ENCODE results near the gene GNPNAT1. TPM values are rescaled to one million over a fixed set of nuclear protein-coding genes. Genes with fewer than 3 reads are reported as not detected.
"Not testable (repeated sequence)": the region's sequence is repeated elsewhere in the genome, so short reads cannot be mapped to it uniquely, and the experiment has no call there.

The GNPNAT1 gene
- total and polyA plus RNA-seq, 9 of the 15 experiments (the other 6 are each of a cell fraction or from before 2014, with no cell fraction given), result 15.8 to 27.7 (median 25.3) TPM

DNA sequence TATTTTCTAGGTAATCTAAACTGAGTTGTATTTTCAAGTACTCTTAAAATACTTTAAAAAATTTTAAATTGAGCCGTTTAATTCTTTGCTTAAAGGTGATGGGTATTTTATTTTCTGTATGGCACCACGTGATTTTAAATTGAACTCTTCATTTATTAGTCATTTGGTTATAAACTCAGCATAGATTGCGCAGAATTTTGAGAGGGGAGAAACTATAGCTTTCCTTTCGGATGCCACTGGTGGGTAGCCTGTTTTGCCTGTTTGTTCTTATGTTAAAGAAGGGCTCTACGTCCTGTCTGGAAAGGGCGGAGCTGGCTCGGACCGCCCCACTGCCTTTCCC lies 61.9 kb downstream of the GNPNAT1 start:
- peaks cover 0 to 12% of the 10 kb centered on the region in 2 experiments; a peak in 3 of 5 replicates for H3K4me1 ChIP-seq (replicated peaks in 1 of 2; ENCODE audit: control insufficient read depth in 2 of 2, insufficient read depth in 2 of 2, low read length in 2 of 2)
- no peak for ATAC-seq
- H3K27me3 ChIP-seq (ENCODE audit: control insufficient read depth in 2 of 2, insufficient read depth in 2 of 2, low read length in 2 of 2), result no peaks in the 10 kb centered on the region
- WGBS (ENCODE audit: insufficient coverage, low coverage, missing lambda C conversion rate), result 3% methylated on average over 8 of the region's 8 CpGs
- H3K9me1 ChIP-seq (ENCODE audit: control insufficient read depth, insufficient read depth, low read length), result no peaks in the 10 kb centered on the region
- H4K20me1 ChIP-seq (replicated peaks; ENCODE audit: control insufficient read depth, insufficient read depth, low read length), result no peaks in the 10 kb centered on the region
- intact Hi-C loops (cut with micrococcal nuclease) (no loop called here), in situ Hi-C loops (cut with MboI) (no loop called here)
- H3K9me3 ChIP-seq (replicated peaks; ENCODE audit: control insufficient read depth, insufficient read depth, low read depth, low read length), result no peaks in the 10 kb centered on the region
- H3K36me3 ChIP-seq (ENCODE audit: control insufficient read depth, insufficient read depth, low read length), result peaks cover 51% of the 10 kb centered on the region; the same call in 1 of the 3 replicates
- DNase-seq (ENCODE audit: extremely low read depth in 1 of 4, low spot score in 3 of 4), result no peak
- peaks cover 41% of the 10 kb centered on the region for H3K79me2 ChIP-seq (ENCODE audit: control insufficient read depth, insufficient read depth, low read length)
- 0 out of 2 replicates have a peak overlapping the region, but pooled peaks have one; percentile 21 for H3K4me2 ChIP-seq (ENCODE audit: insufficient read depth, low read length)
- H3K9ac ChIP-seq (ENCODE audit: insufficient read depth in 1 of 2, low read depth in 2 of 2, low read length in 2 of 2), result no peak overlapping the region
- CTCF ChIA-PET (ENCODE audit: low intra/inter-chr PET ratio), result no interaction called here
- H3K4me3 ChIP-seq, result peak overlapping the region; percentile 99; the same call in 1 of the 2 replicates
- FAIRE-seq, result no peak
- BruUV-seq (replicated peaks), result no TSS peak
- peak overlapping the region; percentile 20; the same call in 1 of the 3 replicates for H3K27ac ChIP-seq (ENCODE audit: extremely low read depth, low read depth, low read length)
- POLR2A ChIA-PET, result interaction anchor here (0.9 to 2.2 kb wide), 5 partner anchors 10 to 178 kb away, joined by 3 to 8 read pairs (median 4); partner anchors contain the start of genes GPR137C and TXNDC16
- 0 out of 2 replicates have a peak overlapping the region, but pooled peaks have one; percentile 44 for H2AFZ ChIP-seq (ENCODE audit: low read depth, low read length)
- 0 out of 2 replicates have a peak, but pooled peaks have one; percentile 21 for TF ChIP-seq POLR2H (tag; IDR thresholded peaks at IDR 0.05; ENCODE audit: low read depth)
- TF ChIP-seq, protein P1, sequence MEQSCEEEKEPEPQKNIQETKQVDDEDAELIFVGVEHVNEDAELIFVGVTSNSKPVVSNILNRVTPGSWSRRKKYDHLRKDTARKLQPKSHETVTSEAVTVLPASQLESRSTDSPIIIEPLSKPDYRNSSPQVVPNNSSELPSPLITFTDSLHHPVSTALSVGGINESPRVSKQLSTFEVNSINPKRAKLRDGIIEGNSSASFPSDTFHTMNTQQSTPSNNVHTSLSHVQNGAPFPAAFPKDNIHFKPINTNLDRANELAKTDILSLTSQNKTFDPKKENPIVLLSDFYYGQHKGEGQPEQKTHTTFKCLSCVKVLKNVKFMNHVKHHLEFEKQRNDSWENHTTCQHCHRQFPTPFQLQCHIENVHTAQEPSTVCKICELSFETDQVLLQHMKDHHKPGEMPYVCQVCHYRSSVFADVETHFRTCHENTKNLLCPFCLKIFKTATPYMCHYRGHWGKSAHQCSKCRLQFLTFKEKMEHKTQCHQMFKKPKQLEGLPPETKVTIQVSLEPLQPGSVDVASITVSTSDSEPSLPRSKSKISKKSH (CRISPR knock-in tag; IDR thresholded peaks at IDR 0.05), result no peak
- TF ChIP-seq, protein P2, sequence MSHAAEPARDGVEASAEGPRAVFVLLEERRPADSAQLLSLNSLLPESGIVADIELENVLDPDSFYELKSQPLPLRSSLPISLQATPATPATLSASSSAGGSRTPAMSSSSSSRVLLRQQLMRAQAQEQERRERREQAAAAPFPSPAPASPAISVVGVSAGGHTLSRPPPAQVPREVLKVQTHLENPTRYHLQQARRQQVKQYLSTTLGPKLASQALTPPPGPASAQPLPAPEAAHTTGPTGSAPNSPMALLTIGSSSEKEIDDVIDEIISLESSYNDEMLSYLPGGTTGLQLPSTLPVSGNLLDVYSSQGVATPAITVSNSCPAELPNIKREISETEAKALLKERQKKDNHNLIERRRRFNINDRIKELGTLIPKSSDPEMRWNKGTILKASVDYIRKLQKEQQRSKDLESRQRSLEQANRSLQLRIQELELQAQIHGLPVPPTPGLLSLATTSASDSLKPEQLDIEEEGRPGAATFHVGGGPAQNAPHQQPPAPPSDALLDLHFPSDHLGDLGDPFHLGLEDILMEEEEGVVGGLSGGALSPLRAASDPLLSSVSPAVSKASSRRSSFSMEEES (CRISPR knock-in tag; IDR thresholded peaks at IDR 0.05), result peak; percentile 16; the same call in 1 of the 2 replicates

DNA sequence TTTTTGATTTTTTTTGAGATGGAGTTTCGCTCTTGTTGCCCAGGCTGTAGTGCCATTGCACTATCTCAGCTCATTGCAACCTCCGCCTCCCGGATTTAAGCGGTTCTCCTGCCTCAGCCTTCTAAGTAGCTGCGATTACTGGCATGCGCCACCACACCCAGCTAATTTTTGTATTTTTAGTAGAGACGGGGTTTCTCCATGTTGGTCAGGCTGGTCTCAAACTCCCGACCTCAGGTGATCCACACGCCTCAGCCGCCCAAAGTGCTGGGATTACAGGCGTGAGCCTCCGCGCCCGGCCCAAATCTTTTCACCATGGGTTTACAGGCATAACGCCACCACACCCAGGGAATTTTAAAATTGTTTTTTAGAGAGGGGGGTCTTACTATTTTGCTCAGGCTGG lies 62.4 kb downstream of the GNPNAT1 start:
- WGBS (ENCODE audit: insufficient coverage, low coverage, missing lambda C conversion rate), result 83% methylated on average over 14 of the region's 15 CpGs
- H3K27ac ChIP-seq (ENCODE audit: extremely low read depth, low read depth, low read length); FAIRE-seq; H3K27me3 ChIP-seq (ENCODE audit: control insufficient read depth in 2 of 2, insufficient read depth in 2 of 2, low read length in 2 of 2); in situ Hi-C loops (cut with MboI); intact Hi-C loops (cut with micrococcal nuclease); DNase-seq (ENCODE audit: extremely low read depth in 1 of 4, low spot score in 3 of 4); H3K4me3 ChIP-seq; CTCF ChIA-PET (ENCODE audit: low intra/inter-chr PET ratio); ATAC-seq; H3K9me1 ChIP-seq (ENCODE audit: control insufficient read depth, insufficient read depth, low read length); H3K9ac ChIP-seq (ENCODE audit: insufficient read depth in 1 of 2, low read depth in 2 of 2, low read length in 2 of 2); H3K4me2 ChIP-seq (ENCODE audit: insufficient read depth, low read length); BruUV-seq (replicated peaks); H4K20me1 ChIP-seq (replicated peaks; ENCODE audit: control insufficient read depth, insufficient read depth, low read length); H2AFZ ChIP-seq (ENCODE audit: low read depth, low read length); H3K9me3 ChIP-seq (replicated peaks; ENCODE audit: control insufficient read depth, insufficient read depth, low read depth, low read length): not testable (repeated sequence)
- POLR2A ChIA-PET, result interaction anchor here (1.3 to 2.2 kb wide), 4 partner anchors 9 to 177 kb away, joined by 3 to 8 read pairs (median 4); partner anchors contain the start of genes GPR137C and TXNDC16
- peaks cover 0 to 12% of the 10 kb centered on the region in 2 experiments; a peak in 3 of 5 replicates for H3K4me1 ChIP-seq (replicated peaks in 1 of 2; ENCODE audit: control insufficient read depth in 2 of 2, insufficient read depth in 2 of 2, low read length in 2 of 2)
- H3K79me2 ChIP-seq (ENCODE audit: control insufficient read depth, insufficient read depth, low read length), result peaks cover 37% of the 10 kb centered on the region
- peaks cover 52% of the 10 kb centered on the region; the same call in 2 of the 3 replicates for H3K36me3 ChIP-seq (ENCODE audit: control insufficient read depth, insufficient read depth, low read length)
